Measurements from ENCODE around the gene CRIP3. TPM values are rescaled to one million over a fixed set of nuclear protein-coding genes. Genes with fewer than 3 reads are reported as not detected.

CRIP3 gene
- total RNA-seq, 2 experiments from 2014 or later: 2.2 to 2.4 TPM

GRCh38 chr6:43318011-43318410 is 9.4 kb upstream of the CRIP3 start:
- Mint-ChIP-seq H3K4me3 (no peak overlapping the region), H3K27me3 (no peaks in the 10 kb centered on the region), H3K36me3 (ENCODE audit: low read depth) (no peaks in the 10 kb centered on the region), H3K4me1 (ENCODE audit: low read depth) (no peaks in the 10 kb centered on the region), H3K9me3 (no peaks in the 10 kb centered on the region), H3K27ac (no peak overlapping the region)
- ChIA-PET CTCF (interaction anchor here (0.6 to 1.6 kb wide), 3 partner anchors 10 to 248 kb away, joined by 3 to 9 read pairs (median 3); partner anchors contain the start of gene CRIP3), POLR2A (interaction anchor here (0.6 kb wide), 1 partner anchor 375 kb away, joined by 3 read pairs; no protein-coding TSS in a partner anchor)
- TF ChIP-seq, protein P1, sequence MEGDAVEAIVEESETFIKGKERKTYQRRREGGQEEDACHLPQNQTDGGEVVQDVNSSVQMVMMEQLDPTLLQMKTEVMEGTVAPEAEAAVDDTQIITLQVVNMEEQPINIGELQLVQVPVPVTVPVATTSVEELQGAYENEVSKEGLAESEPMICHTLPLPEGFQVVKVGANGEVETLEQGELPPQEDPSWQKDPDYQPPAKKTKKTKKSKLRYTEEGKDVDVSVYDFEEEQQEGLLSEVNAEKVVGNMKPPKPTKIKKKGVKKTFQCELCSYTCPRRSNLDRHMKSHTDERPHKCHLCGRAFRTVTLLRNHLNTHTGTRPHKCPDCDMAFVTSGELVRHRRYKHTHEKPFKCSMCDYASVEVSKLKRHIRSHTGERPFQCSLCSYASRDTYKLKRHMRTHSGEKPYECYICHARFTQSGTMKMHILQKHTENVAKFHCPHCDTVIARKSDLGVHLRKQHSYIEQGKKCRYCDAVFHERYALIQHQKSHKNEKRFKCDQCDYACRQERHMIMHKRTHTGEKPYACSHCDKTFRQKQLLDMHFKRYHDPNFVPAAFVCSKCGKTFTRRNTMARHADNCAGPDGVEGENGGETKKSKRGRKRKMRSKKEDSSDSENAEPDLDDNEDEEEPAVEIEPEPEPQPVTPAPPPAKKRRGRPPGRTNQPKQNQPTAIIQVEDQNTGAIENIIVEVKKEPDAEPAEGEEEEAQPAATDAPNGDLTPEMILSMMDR (IDR thresholded peaks at IDR 0.05): no peak
- intact Hi-C loops (cut with micrococcal nuclease): no loop called here
- DNase-seq (no peak), ATAC-seq (no peak)

DNA sequence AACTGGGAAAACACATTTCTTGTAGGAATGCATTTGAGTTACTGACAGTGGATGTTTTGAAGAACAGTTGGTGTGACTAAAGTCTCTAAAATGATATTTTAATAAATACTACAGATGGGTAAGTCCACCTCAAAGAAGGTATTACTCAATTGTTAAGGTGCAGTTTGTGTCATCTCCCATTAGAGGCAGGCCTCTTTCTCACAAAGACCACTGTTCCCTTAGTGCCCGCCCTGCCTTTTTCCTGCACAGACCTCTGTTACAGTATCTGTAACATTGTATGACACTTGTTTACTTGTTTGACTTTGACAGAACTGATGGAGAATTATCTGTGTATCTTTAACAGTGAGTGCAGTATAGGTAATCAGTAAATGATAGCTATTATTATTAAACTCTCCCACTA is 5.2 kb upstream of the CRIP3 start:
- TF ChIP-seq, protein P1 (IDR thresholded peaks at IDR 0.05): no peak
- Mint-ChIP-seq H3K27ac (no peak overlapping the region), H3K9me3 (no peaks in the 10 kb centered on the region), H3K4me1 (ENCODE audit: low read depth) (peaks cover 6% of the 10 kb centered on the region), H3K27me3 (peaks cover 3% of the 10 kb centered on the region), H3K4me3 (no peak overlapping the region), H3K36me3 (ENCODE audit: low read depth) (no peaks in the 10 kb centered on the region)
- no peak for DNase-seq
- ATAC-seq: no peak
- intact Hi-C loops (cut with micrococcal nuclease): no loop called here
- ChIA-PET CTCF (interaction anchor here (1.0 to 1.5 kb wide), 3 partner anchors 11 to 84 kb away, joined by 3 to 4 read pairs (median 3); no protein-coding TSS in a partner anchor), POLR2A (no interaction called here)

- no peak for DNase-seq
- ATAC-seq: no peak
- H3K9me3 Mint-ChIP-seq: no peaks in the 10 kb centered on the region
- no peaks in the 10 kb centered on the region for H3K36me3 Mint-ChIP-seq (ENCODE audit: low read depth)
- H3K4me1 Mint-ChIP-seq (ENCODE audit: low read depth): peaks cover 8% of the 10 kb centered on the region
- H3K27ac Mint-ChIP-seq: no peak overlapping the region
- intact Hi-C loops (cut with micrococcal nuclease): no loop called here
- TF ChIP-seq, protein P1 (IDR thresholded peaks at IDR 0.05): no peak
- H3K4me3 Mint-ChIP-seq: no peak overlapping the region
- H3K27me3 Mint-ChIP-seq: peaks cover 3% of the 10 kb centered on the region
- POLR2A ChIA-PET: interaction anchor here (2.1 kb wide), 1 partner anchor 82 kb away, joined by 6 read pairs; the partner anchor contains the start of gene DNPH1
- CTCF ChIA-PET: no interaction called here
These were observed 3.0 kb upstream of the CRIP3 start for GRCh38 chr6:43311666-43312065.

GRCh38 chr6:43310624-43311023 is 2.0 kb upstream of the CRIP3 start:
- H3K4me3 Mint-ChIP-seq: no peak overlapping the region
- no peaks in the 10 kb centered on the region for H3K9me3 Mint-ChIP-seq
- CTCF ChIA-PET: no interaction called here
- POLR2A ChIA-PET: no interaction called here
- peaks cover 3% of the 10 kb centered on the region for H3K27me3 Mint-ChIP-seq
- H3K27ac Mint-ChIP-seq: no peak overlapping the region
- H3K4me1 Mint-ChIP-seq (ENCODE audit: low read depth): peaks cover 8% of the 10 kb centered on the region
- TF ChIP-seq, protein P1 (IDR thresholded peaks at IDR 0.05): no peak
- ATAC-seq (no peak), DNase-seq (no peak)
- H3K36me3 Mint-ChIP-seq (ENCODE audit: low read depth): no peaks in the 10 kb centered on the region
- intact Hi-C loops (cut with micrococcal nuclease): no loop called here

GRCh38 chr6:43310134-43310533 is 1.5 kb upstream of the CRIP3 start:
- Mint-ChIP-seq H3K4me3 (no peak overlapping the region), H3K4me1 (ENCODE audit: low read depth) (peaks cover 8% of the 10 kb centered on the region), H3K9me3 (no peaks in the 10 kb centered on the region), H3K36me3 (ENCODE audit: low read depth) (no peaks in the 10 kb centered on the region), H3K27ac (no peak overlapping the region), H3K27me3 (peaks cover 3% of the 10 kb centered on the region)
- DNase-seq (no peak), ATAC-seq (no peak)
- POLR2A ChIA-PET: interaction anchor here (1.2 kb wide), 1 partner anchor 10 kb away, joined by 3 read pairs; no protein-coding TSS in a partner anchor
- CTCF ChIA-PET: interaction anchor here (1.4 to 3.4 kb wide), 4 partner anchors 12 to 196 kb away, joined by 4 to 25 read pairs (median 21); partner anchors contain the start of gene SLC22A7
- TF ChIP-seq, protein P1 (IDR thresholded peaks at IDR 0.05): no peak
- intact Hi-C loops (cut with micrococcal nuclease): no loop called here
